Measurements from ENCODE around the gene EXOC4. TPM values are rescaled to one million over a fixed set of nuclear protein-coding genes. Genes with fewer than 3 reads are reported as not detected.

EXOC4 gene
- total and polyA plus RNA-seq, 4 donors = 47.5 to 100 (median 72.3) TPM

GRCh38 chr7:133504825-133505224 lies 251.9 kb downstream of the EXOC4 start:
- Histone ChIP-seq H3K36me3 (ENCODE audit: control insufficient read depth, insufficient read depth, low read length) (no peaks in the 10 kb centered on the region), H3K27ac (ENCODE audit: low read depth, low read length) (no peak overlapping the region), H3K4me3 (ENCODE audit: low read depth, low read length) (no peak overlapping the region), H3K9me3 (ENCODE audit: control insufficient read depth, insufficient read depth, low read length) (no peaks in the 10 kb centered on the region), H3K27me3 (ENCODE audit: control insufficient read depth, insufficient read depth, low read length) (no peaks in the 10 kb centered on the region), H3K4me1 (ENCODE audit: control insufficient read depth, insufficient read depth, low read length) (no peaks in the 10 kb centered on the region)
- 82% methylated on average over 1 of the region's 3 CpGs for WGBS (ENCODE audit: insufficient coverage)
- no peak for DNase-seq (ENCODE audit: low read depth in 4 of 6, low spot score in 6 of 6)

- H3K4me1 ChIP-seq (ENCODE audit: control insufficient read depth, insufficient read depth, low read length) = no peaks in the 10 kb centered on the region
- no peak for DNase-seq (ENCODE audit: low read depth in 4 of 6, low spot score in 6 of 6)
- H3K9me3 ChIP-seq (ENCODE audit: control insufficient read depth, insufficient read depth, low read length) = no peaks in the 10 kb centered on the region
- whole genome bisulfite sequencing (ENCODE audit: insufficient coverage) = 100% methylated on average over 1 of the region's 5 CpGs
- no peak overlapping the region for H3K4me3 ChIP-seq (ENCODE audit: low read depth, low read length)
- H3K27ac ChIP-seq (ENCODE audit: low read depth, low read length) = no peak overlapping the region
- H3K27me3 ChIP-seq (ENCODE audit: control insufficient read depth, insufficient read depth, low read length) = no peaks in the 10 kb centered on the region
- H3K36me3 ChIP-seq (ENCODE audit: control insufficient read depth, insufficient read depth, low read length) = no peaks in the 10 kb centered on the region
These were observed 256.9 kb downstream of the EXOC4 start for GRCh38 chr7:133509822-133510221.

GRCh38 chr7:133510326-133511055 lies 257.6 kb downstream of the EXOC4 start:
- no CpG with 5 or more reads among the region's 4 CpGs for WGBS (ENCODE audit: insufficient coverage)
- no peaks in the 10 kb centered on the region for H3K9me3 ChIP-seq (ENCODE audit: control insufficient read depth, insufficient read depth, low read length)
- no peak for DNase-seq (ENCODE audit: low read depth in 4 of 6, low spot score in 6 of 6)

GRCh38 chr7:133511252-133511651 lies 258.4 kb downstream of the EXOC4 start:
- H3K9me3 ChIP-seq (ENCODE audit: control insufficient read depth, insufficient read depth, low read length) = no peaks in the 10 kb centered on the region
- no peaks in the 10 kb centered on the region for H3K36me3 ChIP-seq (ENCODE audit: control insufficient read depth, insufficient read depth, low read length)
- H3K27ac ChIP-seq (ENCODE audit: low read depth, low read length) = no peak overlapping the region
- 100% methylated on average over 1 of the region's 3 CpGs for WGBS (ENCODE audit: insufficient coverage)
- no peak overlapping the region for H3K4me3 ChIP-seq (ENCODE audit: low read depth, low read length)
- no peaks in the 10 kb centered on the region for H3K27me3 ChIP-seq (ENCODE audit: control insufficient read depth, insufficient read depth, low read length)
- no peaks in the 10 kb centered on the region for H3K4me1 ChIP-seq (ENCODE audit: control insufficient read depth, insufficient read depth, low read length)
- no peak for DNase-seq (ENCODE audit: low read depth in 4 of 6, low spot score in 6 of 6)

More at GRCh38 chr7:133510326-133511055, 257.6 kb downstream of the EXOC4 start:
- no peak overlapping the region for H3K27ac ChIP-seq (ENCODE audit: low read depth, low read length)
- no peaks in the 10 kb centered on the region for H3K27me3 ChIP-seq (ENCODE audit: control insufficient read depth, insufficient read depth, low read length)
- no peak overlapping the region for H3K4me3 ChIP-seq (ENCODE audit: low read depth, low read length)
- H3K4me1 ChIP-seq (ENCODE audit: control insufficient read depth, insufficient read depth, low read length) = no peaks in the 10 kb centered on the region
- H3K36me3 ChIP-seq (ENCODE audit: control insufficient read depth, insufficient read depth, low read length) = no peaks in the 10 kb centered on the region

GRCh38 chr7:133511708-133512107 lies 258.8 kb downstream of the EXOC4 start:
- H3K4me3 ChIP-seq (ENCODE audit: low read depth, low read length) = no peak overlapping the region
- no peaks in the 10 kb centered on the region for H3K4me1 ChIP-seq (ENCODE audit: control insufficient read depth, insufficient read depth, low read length)
- WGBS (ENCODE audit: insufficient coverage) = no CpG with 5 or more reads among the region's 5 CpGs
- no peaks in the 10 kb centered on the region for H3K36me3 ChIP-seq (ENCODE audit: control insufficient read depth, insufficient read depth, low read length)
- H3K27me3 ChIP-seq (ENCODE audit: control insufficient read depth, insufficient read depth, low read length) = no peaks in the 10 kb centered on the region
- no peak for DNase-seq (ENCODE audit: low read depth in 4 of 6, low spot score in 6 of 6)
- H3K9me3 ChIP-seq (ENCODE audit: control insufficient read depth, insufficient read depth, low read length) = no peaks in the 10 kb centered on the region
- no peak overlapping the region for H3K27ac ChIP-seq (ENCODE audit: low read depth, low read length)

- Histone ChIP-seq H3K9me3 (ENCODE audit: control insufficient read depth, insufficient read depth, low read length) (no peaks in the 10 kb centered on the region), H3K27me3 (ENCODE audit: control insufficient read depth, insufficient read depth, low read length) (no peaks in the 10 kb centered on the region), H3K4me3 (ENCODE audit: low read depth, low read length) (no peak overlapping the region), H3K4me1 (ENCODE audit: control insufficient read depth, insufficient read depth, low read length) (no peaks in the 10 kb centered on the region), H3K36me3 (ENCODE audit: control insufficient read depth, insufficient read depth, low read length) (no peaks in the 10 kb centered on the region), H3K27ac (ENCODE audit: low read depth, low read length) (no peak overlapping the region)
- no CpG with 5 or more reads among the region's 11 CpGs for WGBS (ENCODE audit: insufficient coverage)
- no peak for DNase-seq (ENCODE audit: low read depth in 4 of 6, low spot score in 6 of 6)
These were observed 259.7 kb downstream of the EXOC4 start for GRCh38 chr7:133512560-133512959.

GRCh38 chr7:133513608-133514007 lies 260.7 kb downstream of the EXOC4 start:
- Histone ChIP-seq H3K4me3 (ENCODE audit: low read depth, low read length) (no peak overlapping the region), H3K27ac (ENCODE audit: low read depth, low read length) (no peak overlapping the region), H3K9me3 (ENCODE audit: control insufficient read depth, insufficient read depth, low read length) (no peaks in the 10 kb centered on the region), H3K36me3 (ENCODE audit: control insufficient read depth, insufficient read depth, low read length) (no peaks in the 10 kb centered on the region), H3K4me1 (ENCODE audit: control insufficient read depth, insufficient read depth, low read length) (no peaks in the 10 kb centered on the region), H3K27me3 (ENCODE audit: control insufficient read depth, insufficient read depth, low read length) (no peaks in the 10 kb centered on the region)
- 75% methylated on average over 1 of the region's 2 CpGs for WGBS (ENCODE audit: insufficient coverage)
- no peak for DNase-seq (ENCODE audit: low read depth in 4 of 6, low spot score in 6 of 6)

GRCh38 chr7:133514551-133514950 lies 261.7 kb downstream of the EXOC4 start:
- Histone ChIP-seq H3K9me3 (ENCODE audit: control insufficient read depth, insufficient read depth, low read length) (no peaks in the 10 kb centered on the region), H3K4me1 (ENCODE audit: control insufficient read depth, insufficient read depth, low read length) (no peaks in the 10 kb centered on the region), H3K27ac (ENCODE audit: low read depth, low read length) (no peak overlapping the region), H3K36me3 (ENCODE audit: control insufficient read depth, insufficient read depth, low read length) (no peaks in the 10 kb centered on the region), H3K27me3 (ENCODE audit: control insufficient read depth, insufficient read depth, low read length) (no peaks in the 10 kb centered on the region), H3K4me3 (ENCODE audit: low read depth, low read length) (no peak overlapping the region)
- DNase-seq (ENCODE audit: low read depth in 4 of 6, low spot score in 6 of 6) = no peak

GRCh38 chr7:133517766-133518165 lies 264.9 kb downstream of the EXOC4 start:
- H3K4me1 ChIP-seq (ENCODE audit: control insufficient read depth, insufficient read depth, low read length) = no peaks in the 10 kb centered on the region
- no peak overlapping the region for H3K27ac ChIP-seq (ENCODE audit: low read depth, low read length)
- H3K9me3 ChIP-seq (ENCODE audit: control insufficient read depth, insufficient read depth, low read length) = no peaks in the 10 kb centered on the region
- no peak for DNase-seq (ENCODE audit: low read depth in 4 of 6, low spot score in 6 of 6)
- no peaks in the 10 kb centered on the region for H3K36me3 ChIP-seq (ENCODE audit: control insufficient read depth, insufficient read depth, low read length)
- 96% methylated on average over 3 of the region's 4 CpGs for WGBS (ENCODE audit: insufficient coverage)
- no peak overlapping the region for H3K4me3 ChIP-seq (ENCODE audit: low read depth, low read length)
- no peaks in the 10 kb centered on the region for H3K27me3 ChIP-seq (ENCODE audit: control insufficient read depth, insufficient read depth, low read length)

GRCh38 chr7:133518718-133519117 lies 265.8 kb downstream of the EXOC4 start:
- no CpG with 5 or more reads among the region's 2 CpGs for WGBS (ENCODE audit: insufficient coverage)
- no peak overlapping the region for H3K4me3 ChIP-seq (ENCODE audit: low read depth, low read length)
- no peaks in the 10 kb centered on the region for H3K36me3 ChIP-seq (ENCODE audit: control insufficient read depth, insufficient read depth, low read length)
- H3K4me1 ChIP-seq (ENCODE audit: control insufficient read depth, insufficient read depth, low read length) = no peaks in the 10 kb centered on the region
- H3K9me3 ChIP-seq (ENCODE audit: control insufficient read depth, insufficient read depth, low read length) = no peaks in the 10 kb centered on the region
- H3K27ac ChIP-seq (ENCODE audit: low read depth, low read length) = no peak overlapping the region
- no peaks in the 10 kb centered on the region for H3K27me3 ChIP-seq (ENCODE audit: control insufficient read depth, insufficient read depth, low read length)
- no peak for DNase-seq (ENCODE audit: low read depth in 4 of 6, low spot score in 6 of 6)
